ENCODE results near the gene RFFL. TPM values are rescaled to one million over a fixed set of nuclear protein-coding genes. Genes with fewer than 3 reads are reported as not detected.

RFFL gene
- 5.3 and 10.8 TPM in 2 replicates for total RNA-seq

GRCh38 chr17:35063514-35064223 lies at the start of gene RFFL:
TSS of gene RFFL (minus strand) at chr17:35063707. CDS start at chr17:35026553, 37,154 bp downstream.

GRCh38 chr17:34980353-34980680 lies 83.2 kb downstream of the RFFL start, which contains the start of gene LIG3:
TSS of gene LIG3 (plus strand) at chr17:34980512. CDS start at chr17:34983006, 2,494 bp downstream.

GRCh38 chr17:34961093-34961911 lies 102.2 kb downstream of the RFFL start, which contains the start of the genes CCT6B and ZNF830:
TSS of gene CCT6B (minus strand) at chr17:34961460. CDS start at chr17:34961393, 67 bp downstream.
TSS of gene ZNF830 (plus strand) at chr17:34961540. CDS start at chr17:34961567, 27 bp downstream.

Other genes with a start within 250 kb of the RFFL start
- 0.54 and 2.4 TPM in 2 replicates for gene CCT6B, start 102.2 kb downstream of the RFFL start, total RNA-seq
- 5.6 and 7.3 TPM in 2 replicates for gene ZNF830, start 102.2 kb downstream of the RFFL start, total RNA-seq
- gene LIG3, start 83.2 kb downstream of the RFFL start, total RNA-seq = 8.7 and 11.9 TPM in 2 replicates
- gene RAD51D, start 56.2 kb upstream of the RFFL start, total RNA-seq = 4.7 and 9.0 TPM in 2 replicates
- gene FNDC8, start 57.9 kb upstream of the RFFL start, total RNA-seq = not detected in 2 replicates
- gene NLE1, start 78.6 kb upstream of the RFFL start, total RNA-seq = 7.8 and 9.6 TPM in 2 replicates
- gene UNC45B, start 84.1 kb upstream of the RFFL start, total RNA-seq = not detected in 2 replicates
- gene SLC35G3, start 130.7 kb upstream of the RFFL start, total RNA-seq = not detected in 2 replicates
- 31.2 and 38.9 TPM in 2 replicates for gene SLFN5, start 179.4 kb upstream of the RFFL start, total RNA-seq